ENCODE results near the gene GLOD4.

GRCh38 chr17:792277-792676 is 10.2 kb upstream of the GLOD4 start:
- TF ChIP-seq CTCF (conservative IDR thresholded peaks at IDR 0.05; ENCODE audit: low read depth, low read length), result no peak
- TF ChIP-seq POLR2A (IDR thresholded peaks at IDR 0.05; ENCODE audit: low read depth, low read length), result no peak
- TF ChIP-seq, protein P1, sequence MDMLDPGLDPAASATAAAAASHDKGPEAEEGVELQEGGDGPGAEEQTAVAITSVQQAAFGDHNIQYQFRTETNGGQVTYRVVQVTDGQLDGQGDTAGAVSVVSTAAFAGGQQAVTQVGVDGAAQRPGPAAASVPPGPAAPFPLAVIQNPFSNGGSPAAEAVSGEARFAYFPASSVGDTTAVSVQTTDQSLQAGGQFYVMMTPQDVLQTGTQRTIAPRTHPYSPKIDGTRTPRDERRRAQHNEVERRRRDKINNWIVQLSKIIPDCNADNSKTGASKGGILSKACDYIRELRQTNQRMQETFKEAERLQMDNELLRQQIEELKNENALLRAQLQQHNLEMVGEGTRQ (IDR thresholded peaks at IDR 0.05; ENCODE audit: low read depth, low read length), result no peak
- TF ChIP-seq ELK1 (IDR thresholded peaks at IDR 0.05; ENCODE audit: borderline replicate concordance, low read depth, low read length), result no peak
- TF ChIP-seq CEBPB (IDR thresholded peaks at IDR 0.05; ENCODE audit: low read depth, low read length), result no peak
- no peak for TF ChIP-seq RFX5 (IDR thresholded peaks at IDR 0.05; ENCODE audit: low read depth, low read length)
- no peak for TF ChIP-seq SMC3 (IDR thresholded peaks at IDR 0.05; ENCODE audit: low read depth, low read length)
- TF ChIP-seq MXI1 (IDR thresholded peaks at IDR 0.05; ENCODE audit: borderline replicate concordance, low read depth, low read length), result no peak
- no peak for TF ChIP-seq FOS (IDR thresholded peaks at IDR 0.05; ENCODE audit: low read depth, low read length)
- TF ChIP-seq BHLHE40 (IDR thresholded peaks at IDR 0.05; ENCODE audit: low read depth, low read length), result peak; percentile 49
- no peak for TF ChIP-seq MAFK (IDR thresholded peaks at IDR 0.05; ENCODE audit: low read depth, low read length)
- no peak for TF ChIP-seq RAD21 (IDR thresholded peaks at IDR 0.05; ENCODE audit: low read length)

Data from IMR-90 (cell line).